Neural progenitor cell (in vitro differentiated cells): ENCODE data around the gene OR52B2. TPM values are rescaled to one million over a fixed set of nuclear protein-coding genes. Genes with fewer than 3 reads are reported as not detected.

Source experiments
- DNase-seq: peaks from one replicate; pipeline ENCODE4 v3.0.0-alpha.2; 2016; ENCODE audit warnings: low spot score
- H2AFZ ChIP-seq: fragments of 200-600 bp; sonication (generic); replicated peaks from 2 replicates; pipeline ENCODE4 v1.6.1; 2016; ENCODE audit warnings: antibody characterized with exemption
- H3F3A ChIP-seq: fragments of 200-600 bp; sonication (generic); 2 replicates; pipeline ENCODE4 v1.6.1; 2016; ENCODE audit warnings: antibody characterized with exemption, low read depth
- H3K27ac ChIP-seq: fragments of 200-600 bp; sonication (generic); 2 replicates; pipeline ENCODE4 v1.5.1; 2016; ENCODE audit warnings: mild to moderate bottlenecking
- H3K27me3 ChIP-seq: fragments of 200-600 bp; sonication (generic); 2 replicates; pipeline ENCODE4 v1.6.1; 2016; ENCODE audit warnings: mild to moderate bottlenecking, moderate library complexity
- H3K36me3 ChIP-seq: fragments of 200-600 bp; sonication (generic); 2 replicates; pipeline ENCODE4 v1.5.1; 2016
- H3K4me1 ChIP-seq: fragments of 200-600 bp; sonication (generic); 2 replicates; pipeline ENCODE4 v1.6.1; 2016; ENCODE audit warnings: mixed run types
- H3K4me2 ChIP-seq: fragments of 200-600 bp; sonication (generic); 2 replicates; pipeline ENCODE4 v1.6.1; 2016
- H3K4me3 ChIP-seq: fragments of 200-600 bp; sonication (generic); 2 replicates; pipeline ENCODE4 v1.5.1; 2016
- H3K79me2 ChIP-seq: fragments of 200-600 bp; sonication (generic); 2 replicates; pipeline ENCODE4 v1.6.1; 2016; ENCODE audit warnings: low read depth
- H3K9ac ChIP-seq: fragments of 200-600 bp; sonication (generic); 2 replicates; pipeline ENCODE4 v1.6.1; 2016
- H3K9me3 ChIP-seq: fragments of 200-600 bp; sonication (generic); 2 replicates; pipeline ENCODE4 v1.5.1; 2016; ENCODE audit warnings: low read depth
- H4K20me1 ChIP-seq: fragments of 200-600 bp; sonication (generic); 2 replicates; pipeline ENCODE4 v1.6.1; 2016; ENCODE audit warnings: low read depth
- H3K27ac Mint-ChIP-seq: 3 replicates; pipeline ENCODE4 v1.8.0; 2021; ENCODE audit warnings: mixed read lengths
- H3K27me3 Mint-ChIP-seq: 2 replicates; pipeline ENCODE4 v1.8.0; 2022; ENCODE audit warnings: low read depth, mild to moderate bottlenecking, inconsistent platforms, moderate library complexity, mixed read lengths; ENCODE audit not compliant: insufficient read depth
- H3K36me3 Mint-ChIP-seq: 3 replicates; pipeline ENCODE4 v1.8.0; 2021; ENCODE audit warnings: mixed read lengths
- H3K4me1 Mint-ChIP-seq: 3 replicates; pipeline ENCODE4 v1.8.0; 2021; ENCODE audit warnings: mixed read lengths
- H3K4me3 Mint-ChIP-seq: 3 replicates; pipeline ENCODE4 v1.8.0; 2021; ENCODE audit warnings: mild to moderate bottlenecking, moderate library complexity, mixed read lengths
- H3K9me3 Mint-ChIP-seq: 3 replicates; pipeline ENCODE4 v1.8.0; 2020; ENCODE audit warnings: mixed read lengths
- CTCF ChIP-seq: fragments of 200-600 bp; sonication (generic); IDR thresholded peaks from 2 replicates; pipeline ENCODE4 v1.5.1; 2017; ENCODE audit warnings: antibody characterized with exemption, mild to moderate bottlenecking
- EZH2 ChIP-seq: fragments of 200-600 bp; sonication (generic); IDR thresholded peaks from 2 replicates; pipeline ENCODE4 v1.6.1; 2017; ENCODE audit warnings: antibody characterized with exemption, mild to moderate bottlenecking, moderate library complexity
- EZH2phosphoT487 ChIP-seq: fragments of 200-600 bp; sonication (generic); IDR thresholded peaks from 2 replicates; pipeline ENCODE4 v1.6.1; 2017; ENCODE audit warnings: antibody characterized with exemption
- total RNA-seq: library from RNA; depleted of rRNA; stranded (reverse); fragments of >200 nt; gene quantifications from 2 replicates; pipeline ENCODE4 v1.2.3, GENCODE V29; 2015; ENCODE audit warnings: low replicate concordance

The OR52B2 gene
- total RNA-seq, 1 donor from 2014 or later, result not detected

- Histone ChIP-seq H3K27me3 (no peaks in the 10 kb centered on the region), H3K36me3 (no peaks in the 10 kb centered on the region), H3K4me1 (no peaks in the 10 kb centered on the region), H4K20me1 (no peaks in the 10 kb centered on the region), H3K79me2 (no peaks in the 10 kb centered on the region), H3K27ac (no peak overlapping the region), H3K4me3 (no peak overlapping the region), H3K9ac (no peak overlapping the region), H3F3A (no peaks in the 10 kb centered on the region), H2AFZ (no peak overlapping the region), H3K9me3 (no peaks in the 10 kb centered on the region), H3K4me2 (no peak overlapping the region)
- no peaks in the 10 kb centered on the region for H3K9me3 Mint-ChIP-seq
- TF ChIP-seq EZH2phosphoT487, result no peak
- TF ChIP-seq CTCF, result no peak
- no peak for TF ChIP-seq EZH2
- H3K27ac Mint-ChIP-seq, result no peak overlapping the region
- H3K36me3 Mint-ChIP-seq, result peaks cover 9% of the 10 kb centered on the region
- H3K4me3 Mint-ChIP-seq, result no peak overlapping the region
- H3K4me1 Mint-ChIP-seq, result no peaks in the 10 kb centered on the region
- H3K27me3 Mint-ChIP-seq, result no peaks in the 10 kb centered on the region
- DNase-seq, result no peak
Measured at GRCh38 chr11:6209801-6210200, 39.7 kb upstream of the OR52B2 start.

GRCh38 chr11:6206456-6207180 lies 36.5 kb upstream of the OR52B2 start:
- Histone ChIP-seq H3K4me1 (no peaks in the 10 kb centered on the region), H3F3A (no peaks in the 10 kb centered on the region), H3K27ac (peak overlapping the region; percentile 37), H3K36me3 (no peaks in the 10 kb centered on the region), H4K20me1 (no peaks in the 10 kb centered on the region), H3K4me3 (no peak overlapping the region), H3K27me3 (no peaks in the 10 kb centered on the region), H3K9ac (no peak overlapping the region), H2AFZ (no peak overlapping the region), H3K4me2 (no peak overlapping the region), H3K9me3 (no peaks in the 10 kb centered on the region), H3K79me2 (no peaks in the 10 kb centered on the region)
- TF ChIP-seq CTCF (no peak), EZH2 (no peak), EZH2phosphoT487 (no peak)
- Mint-ChIP-seq H3K9me3 (no peaks in the 10 kb centered on the region), H3K4me1 (no peaks in the 10 kb centered on the region), H3K27ac (no peak overlapping the region), H3K36me3 (peaks cover 9% of the 10 kb centered on the region), H3K4me3 (no peak overlapping the region), H3K27me3 (no peaks in the 10 kb centered on the region)
- DNase-seq, result no peak

GRCh38 chr11:6205366-6205765 lies 35.2 kb upstream of the OR52B2 start, which contains the start of gene C11orf42:
Gene C11orf42 (plus strand): TSS chr11:6205557. CDS start chr11:6205616, 59 bp downstream.
- Histone ChIP-seq H3K9me3 (no peaks in the 10 kb centered on the region), H3K27me3 (no peaks in the 10 kb centered on the region), H3K79me2 (no peaks in the 10 kb centered on the region), H3K4me2 (no peak within 1 kb of the TSS), H3K27ac (no peak within 1 kb of the TSS), H2AFZ (no peak within 1 kb of the TSS), H3F3A (no peaks in the 10 kb centered on the region), H3K36me3 (no peaks in the 10 kb centered on the region), H4K20me1 (no peaks in the 10 kb centered on the region), H3K4me3 (no peak within 1 kb of the TSS), H3K4me1 (no peaks in the 10 kb centered on the region), H3K9ac (no peak within 1 kb of the TSS)
- DNase-seq, result no peak
- H3K9me3 Mint-ChIP-seq, result no peaks in the 10 kb centered on the region
- H3K27me3 Mint-ChIP-seq, result no peaks in the 10 kb centered on the region
- no peaks in the 10 kb centered on the region for H3K4me1 Mint-ChIP-seq
- TF ChIP-seq EZH2phosphoT487 (no peak), EZH2 (no peak), CTCF (no peak)
- H3K27ac Mint-ChIP-seq, result no peak within 1 kb of the TSS
- peaks cover 9% of the 10 kb centered on the region for H3K36me3 Mint-ChIP-seq
- H3K4me3 Mint-ChIP-seq, result no peak within 1 kb of the TSS
